HG03103 (cell line): ENCODE measurements around the gene NCKAP5.

ENCODE experiments used
- ATAC-seq: cut with Tn5 transposase; IDR thresholded peaks from one replicate; pipeline ENCODE4 v1.9.1; 2021; ENCODE audit warnings: low read depth; ENCODE audit not compliant: unreplicated experiment

NCKAP5 gene

DNA sequence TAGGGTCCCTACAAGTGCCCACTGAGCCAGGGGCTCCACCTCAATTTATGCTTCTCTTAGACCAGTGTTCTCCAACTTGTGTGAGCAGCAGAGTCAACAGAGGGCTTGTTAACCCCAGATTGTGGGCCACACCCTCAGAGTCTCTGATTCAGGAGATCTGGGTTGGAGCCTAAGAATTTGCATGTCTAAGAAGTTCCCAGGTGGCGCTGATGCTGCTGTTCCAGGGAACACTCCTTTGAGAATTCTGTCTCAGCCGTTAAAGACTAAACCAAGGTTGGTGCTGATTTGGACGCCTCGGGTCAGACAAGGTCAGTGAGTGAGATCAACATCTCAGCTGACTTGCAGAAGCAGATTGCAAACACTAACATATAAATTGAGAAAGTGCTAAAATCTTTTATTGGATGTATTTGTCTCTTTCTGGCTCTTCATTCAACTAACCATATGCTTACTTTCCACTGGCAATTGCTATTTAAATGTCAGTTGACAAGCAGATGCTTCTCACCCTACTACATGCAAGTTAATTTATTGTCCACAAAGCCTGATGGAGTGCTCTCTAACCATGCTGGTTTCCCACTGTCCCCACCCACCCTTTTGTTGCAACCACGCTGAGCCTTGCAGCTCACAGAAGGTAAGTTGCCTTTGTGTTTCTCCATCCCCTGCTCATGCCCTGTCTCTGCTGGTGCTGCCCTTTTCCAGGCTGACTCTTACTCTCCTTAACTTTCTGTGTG lies 929.8 kb downstream of the NCKAP5 start:
- no peak for ATAC-seq

GRCh38 chr2:132636346-132636745 lies 931.9 kb downstream of the NCKAP5 start:
- no peak for ATAC-seq

DNA sequence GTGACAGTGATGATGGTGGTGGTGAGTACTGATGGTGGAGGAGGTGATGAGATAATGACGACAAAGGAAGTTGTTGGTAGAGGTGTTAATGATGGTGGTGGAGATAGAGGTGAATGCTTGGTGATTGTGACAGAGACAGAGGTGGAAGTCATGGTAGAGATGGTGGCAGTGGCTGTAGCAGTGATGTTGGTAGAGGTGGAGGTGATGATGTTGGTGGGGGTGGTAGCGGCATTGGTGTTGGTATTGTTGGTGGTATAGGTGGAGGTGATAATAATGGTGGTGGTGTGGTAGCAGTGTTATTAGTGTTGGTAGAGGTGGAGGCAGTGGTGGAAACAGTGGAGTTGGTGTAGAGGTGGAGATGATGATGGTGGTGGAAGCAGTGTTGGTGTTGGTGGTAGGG lies 934.6 kb downstream of the NCKAP5 start:
- no peak for ATAC-seq

DNA sequence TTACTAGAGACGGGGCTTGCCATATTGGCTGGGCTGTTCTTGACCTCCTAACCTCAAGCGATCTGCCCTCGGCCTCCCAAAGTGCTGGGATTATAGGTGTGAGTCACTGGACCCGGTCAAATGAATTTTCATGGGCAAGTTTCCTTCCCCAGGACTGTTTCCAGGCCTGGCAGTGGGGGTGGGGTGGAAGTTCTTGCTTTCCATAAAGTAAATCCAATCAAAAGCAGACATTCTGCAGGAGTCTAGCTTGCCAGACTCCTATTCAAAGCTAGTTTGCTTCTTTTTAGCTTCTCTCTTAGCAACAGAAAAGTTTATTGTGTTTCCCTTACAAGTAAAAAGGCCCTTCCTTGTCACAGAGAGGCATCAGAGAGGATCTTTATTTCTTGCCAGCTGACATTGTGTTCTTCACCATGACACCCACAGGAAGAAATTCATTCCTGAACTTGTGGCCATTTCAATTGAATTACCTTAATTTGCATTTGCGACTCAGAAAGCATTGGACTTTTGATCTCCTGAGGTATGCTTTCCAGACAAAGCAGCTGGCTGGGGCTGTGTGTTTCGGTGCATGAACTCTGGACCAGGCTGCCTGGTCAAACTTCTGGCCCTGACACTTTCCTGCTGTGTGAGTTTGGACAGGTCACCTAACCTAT lies 936.1 kb downstream of the NCKAP5 start:
- ATAC-seq: no peak

DNA sequence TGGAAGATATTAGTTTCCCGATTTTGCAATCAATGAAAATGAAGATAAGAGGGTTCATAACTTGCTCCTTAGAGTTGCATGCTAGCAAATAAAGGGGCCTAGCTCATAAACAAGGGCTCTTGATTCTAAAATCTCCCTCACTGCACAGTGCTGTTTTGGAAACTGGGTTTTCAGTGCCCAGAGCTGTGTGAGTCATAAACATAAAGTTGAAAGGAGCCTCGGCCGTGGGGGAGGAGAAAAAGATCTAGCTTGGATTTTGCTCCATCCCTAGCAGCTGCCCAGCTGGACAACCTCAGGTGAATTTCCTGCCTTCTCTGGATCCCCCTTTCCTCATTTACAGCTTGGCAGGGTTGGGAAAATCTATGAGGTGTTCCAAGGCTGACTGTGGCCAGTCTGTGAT lies 940.7 kb downstream of the NCKAP5 start:
- no peak for ATAC-seq

GRCh38 chr2:132623096-132623839 lies 945.0 kb downstream of the NCKAP5 start:
- ATAC-seq: no peak
